HepG2 (cell line): ENCODE measurements around the gene CEBPB. TPM values are rescaled to one million over a fixed set of nuclear protein-coding genes. Genes with fewer than 3 reads are reported as not detected.

Source experiments
- ATAC-seq: fragments of 200-7000 bp; cut with Tn5 transposase; 3 replicates; pipeline ENCODE4 v1.9.1; 2020; ENCODE audit warnings: mild to moderate bottlenecking, moderate library complexity
- BruUV-seq: library from RNA; stranded (reverse); fragments of 400-500 nt; replicated peaks from 2 replicates; lab custom pipeline; 2021; lab: Mats Ljungman, UMichigan
- CTCF ChIA-PET: fragments of 300-600 bp; formaldehyde crosslinking; extraction: SDS; loops from one replicate; lab custom pipeline; 2021; ENCODE audit warnings: low total read pairs, inconsistent platforms, low intra/inter-chr PET ratio; lab: Yijun Ruan, JAX
- POLR2A ChIA-PET: fragments of 350-600 bp; sonication (Branson Sonifier 250); formaldehyde crosslinking; loops from one replicate; lab custom pipeline; 2020; ENCODE audit warnings: antibody characterized with exemption, inconsistent platforms; lab: Yijun Ruan, JAX
- DNase-seq: peaks from one replicate; pipeline ENCODE4 v3.0.0-alpha.2; 2015; ENCODE audit warnings: low spot score
- FAIRE-seq: peaks from 3 replicates; lab custom pipeline; 2011; peaks lifted over from hg19 to GRCh38; lab: Jason Lieb, UNC
- H2AFZ ChIP-seq: one replicate; pipeline ENCODE4 v1.6.1; 2011; ENCODE audit warnings: low read length, inconsistent platforms
- H3K27ac ChIP-seq: fragments of 300-600 bp; 3 replicates; pipeline ENCODE4 v1.8.0; 2011; ENCODE audit warnings: mixed run types, mild to moderate bottlenecking, mixed read lengths, low read length, inconsistent platforms; ENCODE audit not compliant: insufficient read depth; ENCODE audit errors: extremely low read length
- H3K27me3 ChIP-seq, 2 experiments: fragments of 200-600 bp in 1 of 2; 2 replicates in 1 of 2; 3 replicates in 1 of 2; pipeline versions ENCODE4 v1.6.0 to v1.8.0; 2011; ENCODE audit warnings: low read length in 2 of 2, mild to moderate bottlenecking in 2 of 2, moderate library complexity in 2 of 2, inconsistent platforms in 1 of 2; ENCODE audit not compliant: insufficient read depth in 2 of 2, control insufficient read depth in 1 of 2
- H3K36me3 ChIP-seq, 2 experiments: fragments of 200-600 bp in 1 of 2; replicated peaks in 1 of 2; 2 replicates in 1 of 2; 3 replicates in 1 of 2; pipeline versions ENCODE4 v1.5.1 to v1.8.0; 2011; ENCODE audit warnings: low read length in 2 of 2, inconsistent platforms in 1 of 2; ENCODE audit not compliant: insufficient read depth in 2 of 2, control insufficient read depth in 1 of 2
- H3K4me1 ChIP-seq: 2 replicates; pipeline ENCODE4 v1.5.1; 2012; ENCODE audit warnings: low read length, inconsistent platforms; ENCODE audit not compliant: insufficient read depth
- H3K4me2 ChIP-seq: 2 replicates; pipeline ENCODE4 v1.6.0; 2011; ENCODE audit warnings: low read depth, low read length, inconsistent platforms
- H3K4me3 ChIP-seq, 3 experiments: fragments of 200-600 bp in 1 of 3; sonication (generic), shearing (Covaris generic) in 1 of 3; replicated peaks in 1 of 3; 2 replicates each; pipeline ENCODE4 v1.5.1; 2011 to 2016; ENCODE audit warnings: low read length in 3 of 3, inconsistent platforms in 2 of 3, low read depth in 2 of 3, mild to moderate bottlenecking in 2 of 3, control low read depth in 1 of 3, mixed read lengths in 1 of 3; ENCODE audit not compliant: insufficient read depth in 1 of 3
- H3K79me2 ChIP-seq: one replicate; pipeline ENCODE4 v1.6.1; 2011; ENCODE audit warnings: low read length, inconsistent platforms; ENCODE audit not compliant: insufficient read depth
- H3K9ac ChIP-seq: 2 replicates; pipeline ENCODE4 v1.6.0; 2011; ENCODE audit warnings: mild to moderate bottlenecking, low read depth, low read length, inconsistent platforms; ENCODE audit not compliant: insufficient read depth
- H3K9me3 ChIP-seq: 2 replicates; pipeline ENCODE4 v1.5.1; 2012; ENCODE audit warnings: mild to moderate bottlenecking, low read length
- H4K20me1 ChIP-seq: 2 replicates; pipeline ENCODE4 v1.6.0; 2011; ENCODE audit warnings: inconsistent platforms, mild to moderate bottlenecking, low read length, moderate library complexity; ENCODE audit not compliant: insufficient read depth
- ISL2 ChIP-seq: sonication (generic); formaldehyde crosslinking; IDR thresholded peaks from 2 replicates; pipeline ENCODE4 v1.5.0; 2020; ENCODE audit warnings: missing genetic modification reagents
- MED1 ChIP-seq: sonication (generic); formaldehyde crosslinking; IDR thresholded peaks from 2 replicates; pipeline ENCODE4 v1.4.0; 2020; ENCODE audit warnings: missing genetic modification reagents
- MTF2 ChIP-seq: sonication (generic); formaldehyde crosslinking; IDR thresholded peaks from 2 replicates; pipeline ENCODE4 v1.5.0; 2020; ENCODE audit warnings: missing genetic modification reagents, borderline replicate concordance
- NPAS2 ChIP-seq: sonication (generic); formaldehyde crosslinking; IDR thresholded peaks from 2 replicates; pipeline ENCODE4 v1.8.0; 2022; ENCODE audit warnings: mild to moderate bottlenecking, missing genetic modification reagents, borderline replicate concordance
- NR2F6 ChIP-seq, 2 experiments: IDR thresholded peaks; 2 replicates each; pipeline ENCODE4 v1.6.1; 2016; ENCODE audit warnings: antibody characterized with exemption in 1 of 2, mild to moderate bottlenecking in 1 of 2
- PCBP2 ChIP-seq: fragments of 200-400 bp; formaldehyde crosslinking; optimal IDR thresholded peaks from 2 replicates; pipeline ENCODE3; 2018; ENCODE audit warnings: low read length, low read depth; ENCODE audit not compliant: poor library complexity, severe bottlenecking
- RXRA ChIP-seq: sonication (generic); formaldehyde crosslinking; IDR thresholded peaks from 2 replicates; pipeline ENCODE4 v1.5.1; 2020; ENCODE audit warnings: missing genetic modification reagents
- SALL1 ChIP-seq: sonication (generic); formaldehyde crosslinking; IDR thresholded peaks from 2 replicates; pipeline ENCODE4 v1.8.0; 2022; ENCODE audit warnings: mild to moderate bottlenecking, missing genetic modification reagents
- UBTF ChIP-seq: sonication (generic); formaldehyde crosslinking; IDR thresholded peaks from 2 replicates; pipeline ENCODE4 v1.4.0; 2020; ENCODE audit warnings: mild to moderate bottlenecking, missing genetic modification reagents
- ZBTB46 ChIP-seq: sonication (generic); formaldehyde crosslinking; IDR thresholded peaks from 2 replicates; pipeline ENCODE4 v1.4.0; 2020; ENCODE audit warnings: mild to moderate bottlenecking, missing genetic modification reagents, borderline replicate concordance
- ZFP41 ChIP-seq: sonication (generic); formaldehyde crosslinking; IDR thresholded peaks from 2 replicates; pipeline ENCODE4 v1.4.0; 2020; ENCODE audit warnings: mild to moderate bottlenecking, missing genetic modification reagents, borderline replicate concordance
- ZFX ChIP-seq: sonication (generic); formaldehyde crosslinking; IDR thresholded peaks from 2 replicates; pipeline ENCODE4 v1.4.0; 2020; ENCODE audit warnings: mild to moderate bottlenecking, low read depth, missing genetic modification reagents, moderate library complexity
- ZNF687 ChIP-seq: sonication (generic); formaldehyde crosslinking; IDR thresholded peaks from 2 replicates; pipeline ENCODE4 v1.5.1; 2020; ENCODE audit warnings: mild to moderate bottlenecking, missing genetic modification reagents, moderate library complexity
- ZNF776 ChIP-seq: sonication (generic); formaldehyde crosslinking; IDR thresholded peaks from 2 replicates; pipeline ENCODE4 v1.4.0; 2020; ENCODE audit warnings: mild to moderate bottlenecking, missing genetic modification reagents
- ZNF891 ChIP-seq: sonication (generic); formaldehyde crosslinking; IDR thresholded peaks from 2 replicates; pipeline ENCODE4 v1.5.0; 2020; ENCODE audit warnings: mild to moderate bottlenecking, missing genetic modification reagents
- WGBS: methylation state at CpG from one replicate; pipeline ENCODE4 v1.1.6; 2017; ENCODE audit warnings: low lambda C conversion rate; 5-methylcytosine and 5-hydroxymethylcytosine counted together
- in situ Hi-C: cut with HindIII; loops from 2 replicates; pipeline ENCODE4 v1.10.0; 2017; ENCODE audit warnings: low pct_unique_long_range_greater_than_20kb; ENCODE audit not compliant: extremely low pct_ligation_motif_present
- intact Hi-C: fragments of 100-400 bp; cut with micrococcal nuclease; formaldehyde crosslinking; loops from one replicate; pipeline ENCODE4 v1.10.0; 2022; ENCODE audit not compliant: unreplicated experiment
- polyA plus RNA-seq, 8 experiments: library from polyadenylated mRNA; depleted of rRNA in 3 of 8; stranded (reverse) in 7 of 8; unstranded in 1 of 8; fragments of >200 nt; fragmentation: Illumina TruSeq in 4 of 8; extraction: Trizol in 4 of 8; gene quantifications; 2 replicates each; pipeline versions ENCODE4 v1.2.1 to v1.2.3, GENCODE V29; 2011 to 2016; ENCODE audit warnings: low read depth in 4 of 8, missing spikeins in 1 of 8, mixed read lengths in 1 of 8; ENCODE audit not compliant: insufficient read depth in 1 of 8
- total RNA-seq, 5 experiments: library from RNA; depleted of rRNA; stranded (reverse); fragments of >200 nt; fragmentation: Illumina TruSeq; extraction: Trizol; gene quantifications; 2 replicates each; pipeline ENCODE4 v1.2.3, GENCODE V29; 2016; ENCODE audit warnings: low read depth in 1 of 5

Gene CEBPB
- total and polyA plus RNA-seq, 2 of the 13 experiments (the other 11 are each of a cell fraction or from before 2014, with no cell fraction given) = 18.5 to 28.2 TPM

- H3K36me3 ChIP-seq = no peaks in the 10 kb centered on the region
- H4K20me1 ChIP-seq = no peaks in the 10 kb centered on the region
- ATAC-seq (peak; percentile 1; the same call in 2 of the 3 replicates), FAIRE-seq (peak; percentile 64), DNase-seq (no peak)
- H3K4me2 ChIP-seq = peak overlapping the region; percentile 20; the same call in 1 of the 2 replicates
- H3K4me3 ChIP-seq = no peak overlapping the region
- no peak overlapping the region for H3K9ac ChIP-seq
- ChIA-PET CTCF (no interaction called here), POLR2A (interaction anchor here (0.5 kb wide), 1 partner anchor 17 kb away, joined by 3 read pairs; no protein-coding TSS in a partner anchor)
- in situ Hi-C loops (no loop called here), intact Hi-C loops (no loop called here)
- no TSS peak for BruUV-seq
- 20% methylated on average over 11 of the region's 11 CpGs for WGBS
- H3K79me2 ChIP-seq = no peaks in the 10 kb centered on the region
- H3K27me3 ChIP-seq = peaks cover 0 to 41% of the 10 kb centered on the region in 2 experiments; a peak in 4 of 5 replicates
- no peak overlapping the region for H2AFZ ChIP-seq
- H3K9me3 ChIP-seq = no peaks in the 10 kb centered on the region
- H3K4me1 ChIP-seq = peaks cover 94% of the 10 kb centered on the region
- no peak overlapping the region for H3K27ac ChIP-seq
- peak; percentile 40; the same call in 1 of the 2 replicates for TF ChIP-seq ZBTB46 (CRISPR knock-in tag)
- 0 out of 2 replicates have a peak, but pooled peaks have one; percentile 15 for TF ChIP-seq ZNF776 (CRISPR knock-in tag)
- TF ChIP-seq PCBP2 = no peak
- no peak for TF ChIP-seq ISL2 (CRISPR knock-in tag)
- no peak for TF ChIP-seq NPAS2
- TF ChIP-seq ZNF687 (CRISPR knock-in tag) = peak; percentile 39
- TF ChIP-seq ZNF891 (CRISPR knock-in tag) = 0 out of 2 replicates have a peak, but pooled peaks have one; percentile 41
- peak; percentile 19; the same call in 1 of the 2 replicates for TF ChIP-seq UBTF
- no peak for TF ChIP-seq NR2F6 (IDR thresholded peaks at IDR 0.05)
- TF ChIP-seq NR2F6 (CRISPR knock-in tag; IDR thresholded peaks at IDR 0.05) = no peak
- TF ChIP-seq MTF2 (CRISPR knock-in tag) = 0 out of 2 replicates have a peak, but pooled peaks have one; percentile 37
- TF ChIP-seq ZFX = peak; percentile 68
- 0 out of 2 replicates have a peak, but pooled peaks have one; percentile 62 for TF ChIP-seq ZFP41 (CRISPR knock-in tag)
- TF ChIP-seq SALL1 (CRISPR knock-in tag) = 0 out of 2 replicates have a peak, but pooled peaks have one; percentile 8
- TF ChIP-seq RXRA (CRISPR knock-in tag) = peak; percentile 66
- no peak for TF ChIP-seq MED1 (CRISPR knock-in tag)
These were observed 29.7 kb downstream of the CEBPB start for GRCh38 chr20:50220093-50220893.
